ENCODE data around the gene PATL1. TPM values are rescaled to one million over a fixed set of nuclear protein-coding genes. Genes with fewer than 3 reads are reported as not detected.

PATL1 gene
- polyA plus RNA-seq, 1 of the 3 experiments (the other 2 are of a cell fraction) = 20.5 TPM

DNA sequence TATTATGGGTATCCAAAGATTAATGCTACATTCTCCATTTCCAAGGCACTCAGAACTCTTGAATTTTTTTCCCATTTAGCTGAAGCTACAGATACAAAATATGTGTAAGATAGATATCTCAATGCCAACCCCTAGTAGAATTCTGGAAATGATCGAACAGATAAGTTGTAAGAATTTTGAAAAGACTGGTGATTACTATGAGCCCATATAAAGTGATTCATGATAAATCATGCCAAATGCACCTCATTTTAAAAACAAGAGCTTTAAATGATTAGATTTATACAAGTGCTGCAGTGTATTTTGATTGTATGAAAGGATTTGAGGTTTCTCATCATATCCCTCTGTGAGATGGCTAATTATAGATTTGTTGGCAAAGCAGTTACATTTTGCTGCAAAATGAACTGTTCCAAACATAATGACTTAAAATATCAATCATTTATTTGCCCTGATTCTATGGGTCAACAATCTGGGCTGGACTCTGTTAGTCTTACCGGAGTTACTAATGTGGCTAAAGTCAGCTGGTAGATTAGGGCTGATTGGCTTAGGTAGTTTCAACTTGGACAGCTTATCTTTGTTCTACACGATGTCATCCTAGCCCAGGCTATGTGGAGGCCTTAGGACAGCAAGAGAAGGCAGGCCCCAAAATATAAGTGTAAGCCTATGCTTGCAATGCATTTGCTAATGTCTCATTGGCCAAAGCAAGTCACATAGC, 41.5 kb upstream of the PATL1 start (continued):
- TF ChIP-seq GATA2 (CRISPR knock-in tag; IDR thresholded peaks at IDR 0.05) = no peak
- TF ChIP-seq SIN3A (IDR thresholded peaks at IDR 0.05; ENCODE audit: borderline replicate concordance, low read depth, low read length) = no peak
- no peak for TF ChIP-seq POLR2AphosphoS5 (IDR thresholded peaks at IDR 0.05; ENCODE audit: low read depth, low read length)
- no peak for TF ChIP-seq RXRA (IDR thresholded peaks at IDR 0.05; ENCODE audit: borderline replicate concordance, low read depth)
- TF ChIP-seq, protein P1, sequence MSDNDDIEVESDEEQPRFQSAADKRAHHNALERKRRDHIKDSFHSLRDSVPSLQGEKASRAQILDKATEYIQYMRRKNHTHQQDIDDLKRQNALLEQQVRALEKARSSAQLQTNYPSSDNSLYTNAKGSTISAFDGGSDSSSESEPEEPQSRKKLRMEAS (IDR thresholded peaks at IDR 0.05; ENCODE audit: low read depth) = no peak
- TF ChIP-seq REST (IDR thresholded peaks at IDR 0.05; ENCODE audit: low read depth, low read length) = no peak

DNA sequence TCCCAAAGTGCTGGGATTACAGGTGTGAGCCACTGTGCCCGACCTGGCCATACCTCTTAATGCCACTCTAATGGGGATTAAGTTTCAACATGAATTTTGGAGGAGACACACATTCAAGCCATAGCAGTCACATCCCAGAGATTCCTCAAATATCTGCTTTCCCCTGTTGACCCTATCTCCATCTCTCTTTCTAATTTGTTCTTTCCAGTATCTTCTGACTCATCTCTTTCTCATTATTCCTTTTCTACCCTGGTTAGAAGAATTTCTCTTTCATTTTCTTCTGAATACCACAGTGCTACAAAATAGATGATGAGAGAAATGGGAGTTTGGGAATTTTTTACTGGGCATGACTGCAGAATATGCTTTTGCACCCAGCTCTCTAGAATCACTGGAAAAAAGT, 39.7 kb upstream of the PATL1 start:
- DNase-seq = no peak
- CTCF ChIA-PET = no interaction called here
- peaks cover 0 to 14% of the 10 kb centered on the region in 2 experiments; a peak in 1 of 4 replicates for H3K4me1 ChIP-seq (ENCODE audit: control insufficient read depth in 1 of 2, insufficient read depth in 2 of 2, low read depth in 1 of 2, low read length in 1 of 2)
- no peak for TF ChIP-seq MXI1 (IDR thresholded peaks at IDR 0.05; ENCODE audit: low read depth, low read length)
- peak; percentile 31; the same call in 1 of the 2 replicates for TF ChIP-seq PBX3 (IDR thresholded peaks at IDR 0.05)
- no peak for TF ChIP-seq FOXM1 (IDR thresholded peaks at IDR 0.05; ENCODE audit: low read depth)
- TF ChIP-seq, protein P2, sequence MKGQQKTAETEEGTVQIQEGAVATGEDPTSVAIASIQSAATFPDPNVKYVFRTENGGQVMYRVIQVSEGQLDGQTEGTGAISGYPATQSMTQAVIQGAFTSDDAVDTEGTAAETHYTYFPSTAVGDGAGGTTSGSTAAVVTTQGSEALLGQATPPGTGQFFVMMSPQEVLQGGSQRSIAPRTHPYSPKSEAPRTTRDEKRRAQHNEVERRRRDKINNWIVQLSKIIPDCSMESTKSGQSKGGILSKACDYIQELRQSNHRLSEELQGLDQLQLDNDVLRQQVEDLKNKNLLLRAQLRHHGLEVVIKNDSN (IDR thresholded peaks at IDR 0.05; ENCODE audit: borderline replicate concordance, low read depth) = no peak
- TF ChIP-seq, protein P1 (IDR thresholded peaks at IDR 0.05; ENCODE audit: low read depth) = 0 out of 2 replicates have a peak, but pooled peaks have one; percentile 14
- TF ChIP-seq REST (IDR thresholded peaks at IDR 0.05; ENCODE audit: low read depth, low read length) = no peak
- no peak for TF ChIP-seq RXRA (IDR thresholded peaks at IDR 0.05; ENCODE audit: borderline replicate concordance, low read depth)
- peak; percentile 58 for TF ChIP-seq TCF12 (IDR thresholded peaks at IDR 0.05)
- no peak for TF ChIP-seq FOXJ3 (CRISPR knock-in tag; IDR thresholded peaks at IDR 0.05)
- no peak for TF ChIP-seq GATA2 (CRISPR knock-in tag; IDR thresholded peaks at IDR 0.05)
- TF ChIP-seq RFX5 (IDR thresholded peaks at IDR 0.05; ENCODE audit: low read length) = no peak
- TF ChIP-seq RAD21 (IDR thresholded peaks at IDR 0.05; ENCODE audit: low read length) = no peak
- no peak for TF ChIP-seq EZH2phosphoT487 (IDR thresholded peaks at IDR 0.05; ENCODE audit: borderline replicate concordance, low read depth)
- no peak for TF ChIP-seq RCOR1 (IDR thresholded peaks at IDR 0.05; ENCODE audit: low read length)
- no peak for TF ChIP-seq SMC3 (IDR thresholded peaks at IDR 0.05; ENCODE audit: low read depth, low read length)
- TF ChIP-seq MEF2A (IDR thresholded peaks at IDR 0.05; ENCODE audit: borderline replicate concordance, low read depth) = no peak
- TF ChIP-seq CHD2 (IDR thresholded peaks at IDR 0.05; ENCODE audit: low read length, partially characterized antibody) = no peak
- TF ChIP-seq POLR2AphosphoS5 (IDR thresholded peaks at IDR 0.05; ENCODE audit: low read depth, low read length) = no peak
- TF ChIP-seq JUND (IDR thresholded peaks at IDR 0.05) = peak; percentile 42; the same call in 1 of the 2 replicates
- no peak for TF ChIP-seq ELF1 (IDR thresholded peaks at IDR 0.05)

More for the DNA sequence above, 39.7 kb upstream of the PATL1 start:
- Histone ChIP-seq H3K9me2 (no peaks in the 10 kb centered on the region), H3K36me3 (replicated peaks in 1 of 2; ENCODE audit: control insufficient read depth in 1 of 2, insufficient read depth in 2 of 2, low read length in 1 of 2) (no peaks in the 10 kb centered on the region), H3K27me3 (ENCODE audit: insufficient read depth) (no peaks in the 10 kb centered on the region), H2AFZ (ENCODE audit: low read depth) (no peak overlapping the region), H3F3A (replicated peaks; ENCODE audit: insufficient read depth) (peaks cover 39% of the 10 kb centered on the region), H3K4me2 (peak overlapping the region; percentile 46; the same call in 1 of the 2 replicates), H4K20me1 (ENCODE audit: insufficient read depth) (no peaks in the 10 kb centered on the region), H3K79me2 (ENCODE audit: insufficient read depth) (no peaks in the 10 kb centered on the region), H3K4me3 (ENCODE audit: low read depth in 2 of 2, low read length in 1 of 2) (no peak overlapping the region), H3K27ac (ENCODE audit: low read depth in 2 of 2, low read length in 1 of 2) (peak overlapping the region in 1 of 2 experiments; percentile 88; a peak in 2 of 4 replicates), H3K9me3 (no peaks in the 10 kb centered on the region), H3K9ac (peak overlapping the region; percentile 18; the same call in 1 of the 2 replicates)
- WGBS (ENCODE audit: low lambda C conversion rate) = 0% methylated on average over 1 of the region's 1 CpG
- POLR2A ChIA-PET = no interaction called here

All from SK-N-SH (cell line).